Measurements from ENCODE around the gene SAXO1.

DNA sequence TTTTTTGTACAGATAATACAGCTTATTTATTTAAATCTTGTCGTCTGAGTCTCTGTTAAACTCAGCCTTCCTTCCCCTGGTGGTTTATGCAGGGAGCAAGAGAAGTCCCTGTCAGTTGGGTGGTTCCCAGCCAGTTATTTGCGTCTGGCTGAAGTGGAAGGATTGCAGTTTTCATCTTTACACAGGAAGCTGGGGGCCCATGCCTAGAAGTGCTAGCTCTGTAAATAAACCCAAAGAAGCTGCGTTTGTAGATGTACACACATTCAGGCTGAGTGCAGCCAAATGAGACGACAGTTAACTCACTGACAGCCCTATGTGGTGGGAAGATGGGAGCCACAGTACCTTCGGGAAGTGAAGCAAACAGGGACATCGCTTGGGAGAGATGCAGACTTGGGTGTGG, 122.1 kb downstream of the SAXO1 start:
- TF ChIP-seq, protein P1, sequence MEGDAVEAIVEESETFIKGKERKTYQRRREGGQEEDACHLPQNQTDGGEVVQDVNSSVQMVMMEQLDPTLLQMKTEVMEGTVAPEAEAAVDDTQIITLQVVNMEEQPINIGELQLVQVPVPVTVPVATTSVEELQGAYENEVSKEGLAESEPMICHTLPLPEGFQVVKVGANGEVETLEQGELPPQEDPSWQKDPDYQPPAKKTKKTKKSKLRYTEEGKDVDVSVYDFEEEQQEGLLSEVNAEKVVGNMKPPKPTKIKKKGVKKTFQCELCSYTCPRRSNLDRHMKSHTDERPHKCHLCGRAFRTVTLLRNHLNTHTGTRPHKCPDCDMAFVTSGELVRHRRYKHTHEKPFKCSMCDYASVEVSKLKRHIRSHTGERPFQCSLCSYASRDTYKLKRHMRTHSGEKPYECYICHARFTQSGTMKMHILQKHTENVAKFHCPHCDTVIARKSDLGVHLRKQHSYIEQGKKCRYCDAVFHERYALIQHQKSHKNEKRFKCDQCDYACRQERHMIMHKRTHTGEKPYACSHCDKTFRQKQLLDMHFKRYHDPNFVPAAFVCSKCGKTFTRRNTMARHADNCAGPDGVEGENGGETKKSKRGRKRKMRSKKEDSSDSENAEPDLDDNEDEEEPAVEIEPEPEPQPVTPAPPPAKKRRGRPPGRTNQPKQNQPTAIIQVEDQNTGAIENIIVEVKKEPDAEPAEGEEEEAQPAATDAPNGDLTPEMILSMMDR (IDR thresholded peaks at IDR 0.05; ENCODE audit: low read depth, low read length), result no peak
- no peak for TF ChIP-seq EZH2phosphoT487 (IDR thresholded peaks at IDR 0.05; ENCODE audit: low read depth)

All from OCI-LY3 (cell line).